NK-92 treated with Interleukin-12 subunit alpha and Interleukin-12 subunit beta, amount 100 ng/mL, for 24 hours (cell line): ENCODE measurements around the gene TPGS1.

ENCODE experiments used
- DNase-seq: peaks from one replicate; lab custom pipeline; 2025; lab: John Stamatoyannopoulos, UW

Gene TPGS1

DNA sequence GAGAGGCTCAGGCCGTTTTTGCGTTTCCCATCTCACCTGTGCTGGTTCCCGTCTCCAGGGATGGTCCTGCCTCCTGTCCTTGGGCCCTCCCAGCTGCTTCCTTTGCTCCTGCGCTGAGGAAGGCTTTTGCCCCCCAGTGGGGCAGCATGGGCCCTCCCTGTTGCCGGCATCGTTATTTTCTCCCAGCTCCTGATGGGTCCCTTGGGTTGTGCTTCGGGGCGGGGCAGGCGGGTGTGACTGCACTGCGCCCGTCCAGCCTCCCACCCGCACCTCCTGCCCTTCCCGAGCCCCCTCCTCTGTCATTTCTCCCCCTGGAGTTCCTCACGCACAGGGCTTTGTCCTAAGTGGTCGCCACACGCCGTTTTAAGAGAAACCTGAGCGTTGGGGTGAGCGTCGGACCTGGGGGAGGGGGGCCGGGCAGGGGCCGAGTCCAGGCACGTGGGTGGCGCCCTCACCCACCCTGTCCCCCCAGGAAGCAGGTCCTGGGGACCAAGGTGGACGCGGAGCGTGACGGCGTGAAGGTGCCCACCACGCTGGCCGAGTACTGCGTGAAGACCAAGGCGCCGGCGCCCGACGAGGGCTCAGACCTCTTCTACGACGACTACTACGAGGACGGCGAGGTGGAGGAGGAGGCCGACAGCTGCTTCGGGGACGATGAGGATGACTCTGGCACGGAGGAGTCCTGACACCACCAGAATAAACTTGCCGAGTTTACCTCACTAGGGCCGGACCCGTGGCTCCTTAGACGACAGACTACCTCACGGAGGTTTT lies 33.8 kb downstream of the TPGS1 start:
- no peak for DNase-seq

- no peak for DNase-seq
These were observed 34.4 kb downstream of the TPGS1 start for GRCh38 chr19:541699-542098.

- no peak for DNase-seq
These were observed 35.0 kb downstream of the TPGS1 start for GRCh38 chr19:542173-542866.

GRCh38 chr19:543910-544608 lies 36.8 kb downstream of the TPGS1 start, which contains the start of gene GZMM:
Gene GZMM, plus strand, starts transcription at chr19:544053. Its CDS starts 19 bp downstream, at chr19:544072.
- DNase-seq: peak; percentile 71

- DNase-seq: no peak
These were observed 39.8 kb downstream of the TPGS1 start for GRCh38 chr19:547117-547516.

DNA sequence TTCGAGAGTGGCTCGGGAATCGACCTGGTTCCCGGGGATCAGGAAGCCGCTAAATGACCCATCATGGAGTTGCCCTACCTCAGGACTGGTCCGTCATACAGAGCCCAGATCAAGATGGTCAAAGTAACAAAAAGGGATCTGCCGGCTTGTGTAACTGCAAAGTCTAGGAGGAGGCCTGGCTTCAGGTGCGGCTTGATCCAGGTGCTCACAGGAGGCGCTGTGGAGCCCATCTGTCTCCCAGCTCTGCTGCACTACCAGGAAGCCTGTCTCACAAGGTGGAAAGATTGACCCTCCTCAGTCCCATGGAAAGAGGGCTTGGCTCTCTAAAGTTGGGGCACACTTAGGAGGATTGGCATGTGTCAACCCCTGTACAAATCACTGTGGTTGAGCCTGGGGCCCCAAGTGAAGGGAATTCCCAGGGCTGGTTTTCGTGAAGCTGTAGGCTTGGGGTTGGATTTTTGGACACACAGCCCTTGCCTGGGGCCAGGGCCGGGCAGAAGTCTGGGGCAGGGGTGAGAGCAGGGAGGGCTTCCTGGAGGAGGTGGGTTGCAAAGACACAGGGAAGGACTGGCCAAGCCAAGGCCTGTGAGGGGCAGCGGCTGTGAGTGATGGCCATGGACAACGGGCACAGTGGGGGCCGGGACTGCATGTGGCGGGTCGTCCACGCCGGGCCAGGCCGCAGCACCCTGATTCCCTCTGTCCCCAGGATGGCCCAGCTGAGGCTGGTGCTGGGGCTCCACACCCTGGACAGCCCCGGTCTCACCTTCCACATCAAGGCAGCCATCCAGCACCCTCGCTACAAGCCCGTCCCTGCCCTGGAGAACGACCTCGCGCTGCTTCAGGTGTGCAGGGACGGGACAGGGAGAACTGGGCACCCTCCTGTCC lies 40.8 kb downstream of the TPGS1 start:
- no peak for DNase-seq

- DNase-seq: no peak
These were observed 41.9 kb downstream of the TPGS1 start for GRCh38 chr19:548886-549830.

DNA sequence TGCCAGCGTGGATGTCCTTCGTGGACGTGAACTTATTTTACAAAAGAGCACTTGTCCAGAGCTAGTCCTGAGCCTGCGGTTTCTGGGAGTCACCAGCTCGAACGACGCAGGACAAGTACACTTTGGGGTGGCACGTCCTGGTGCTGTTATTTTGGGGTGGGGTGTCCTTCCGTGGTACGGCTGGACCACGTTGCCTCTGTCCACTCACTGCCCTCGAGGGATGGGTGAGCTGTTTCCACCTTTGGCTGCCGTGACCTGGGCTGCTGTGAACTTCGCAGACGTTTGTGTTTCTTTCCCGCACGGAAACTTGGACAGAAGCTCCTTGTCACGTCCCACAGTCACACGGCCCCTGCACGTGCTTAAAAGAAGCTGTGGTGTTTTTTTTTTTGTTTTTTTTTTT lies 47.5 kb downstream of the TPGS1 start:
- DNase-seq: no peak

DNA sequence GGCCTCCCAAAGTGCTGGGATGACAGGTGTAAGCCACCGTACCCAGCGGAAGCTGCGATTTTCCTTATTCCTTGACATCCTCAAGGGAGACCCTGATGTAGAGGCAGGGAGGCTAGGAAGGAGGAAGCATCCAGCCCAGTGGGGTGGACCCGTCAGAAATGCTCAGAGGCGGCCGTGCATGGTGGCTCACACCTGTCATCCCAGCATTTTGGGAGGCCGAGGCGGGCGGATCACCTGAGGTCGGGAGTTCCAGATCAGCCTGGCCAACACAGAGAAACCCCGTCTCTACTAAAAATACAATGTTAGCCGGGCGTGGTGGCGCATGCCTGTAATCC lies 48.1 kb downstream of the TPGS1 start:
- DNase-seq: no peak

DNA sequence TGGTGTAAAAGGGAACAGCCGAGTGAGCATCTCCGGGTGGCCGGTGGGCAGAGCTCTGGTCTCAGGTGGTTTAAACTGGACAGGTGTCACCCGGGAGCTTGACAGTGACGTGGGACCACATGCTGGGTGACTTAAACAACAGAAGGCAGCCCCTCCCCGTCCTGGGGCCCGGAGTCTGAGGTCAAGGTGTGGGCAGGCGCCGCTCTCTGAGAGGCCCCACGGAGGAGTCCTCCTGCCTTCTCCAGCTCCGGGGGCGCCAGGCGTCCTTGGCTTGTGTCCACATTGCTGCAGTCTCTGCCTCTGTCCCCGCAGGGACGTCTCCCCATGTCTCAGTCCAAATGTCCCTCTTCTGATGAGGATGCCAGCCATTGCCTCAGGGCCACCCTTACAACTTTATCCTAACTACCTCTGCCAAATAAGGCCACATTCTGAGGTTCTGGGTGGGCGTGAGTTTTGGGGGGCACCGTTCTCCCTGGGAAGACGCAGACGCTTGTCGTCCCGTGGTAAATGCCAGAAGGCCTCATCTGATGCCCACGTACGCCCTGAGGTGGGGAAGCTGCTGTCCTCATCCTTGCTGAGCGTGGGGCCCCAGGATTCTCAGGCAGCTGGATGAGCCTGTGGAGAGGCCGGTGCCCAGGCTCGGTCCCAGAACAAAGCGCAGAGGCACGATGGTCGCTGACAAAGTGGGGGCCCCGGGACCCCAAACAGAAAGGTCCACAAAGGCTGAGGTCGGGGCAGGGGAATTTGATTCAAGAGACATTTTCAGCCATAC lies 49.5 kb downstream of the TPGS1 start:
- no peak for DNase-seq

GRCh38 chr19:558770-559439 lies 51.6 kb downstream of the TPGS1 start:
- no peak for DNase-seq

- no peak for DNase-seq
These were observed 52.8 kb downstream of the TPGS1 start for GRCh38 chr19:560121-560520.

DNA sequence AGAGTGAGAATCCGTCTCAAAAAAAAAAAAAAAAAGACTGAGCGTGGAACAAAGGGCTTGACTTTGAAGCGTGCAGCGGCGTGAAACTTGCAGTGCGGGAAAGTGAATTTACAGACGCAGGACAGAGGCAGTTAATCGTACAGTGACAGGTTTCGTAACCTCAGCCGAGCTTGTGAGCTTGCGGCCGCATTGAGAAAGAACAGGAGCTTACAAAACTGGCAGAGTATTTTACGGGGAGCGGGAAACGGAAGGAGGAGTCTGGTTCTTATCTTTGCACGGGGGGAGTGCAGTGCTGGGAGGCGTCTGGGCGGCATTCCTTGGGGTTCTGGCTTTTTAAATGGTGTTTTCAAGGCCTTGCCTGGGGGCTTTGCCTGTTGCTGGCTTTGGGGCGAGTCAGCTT lies 59.1 kb downstream of the TPGS1 start:
- DNase-seq: no peak

DNA sequence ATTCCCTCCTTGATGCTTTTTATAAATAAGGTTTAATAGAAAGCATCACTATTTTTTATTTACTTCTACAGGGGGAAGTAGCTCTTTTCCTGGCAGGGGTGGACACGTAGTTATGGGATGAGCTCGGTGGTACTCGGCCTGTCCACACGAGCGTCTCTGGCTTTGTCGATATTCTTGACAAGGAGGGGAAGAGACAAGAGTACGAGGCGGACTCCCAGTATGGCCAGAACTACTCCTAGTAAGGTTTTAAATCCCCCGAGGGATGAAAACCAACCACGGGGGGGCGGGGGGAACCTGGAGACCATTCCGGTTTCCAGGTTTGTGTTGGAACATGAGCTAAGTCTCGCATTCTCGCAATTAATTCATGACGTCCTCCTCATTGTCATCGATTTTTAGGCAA lies 59.5 kb downstream of the TPGS1 start:
- DNase-seq: no peak

GRCh38 chr19:567296-567900 lies 60.1 kb downstream of the TPGS1 start:
- DNase-seq: no peak
